Activated T-cell treated with anti-CD3 and anti-CD28 coated beads for 48 hours (primary cell): ENCODE measurements around the gene SHROOM4.

Source experiments
- DNase-seq: peaks from one replicate; pipeline ENCODE4 v3.0.0-alpha.2; 2020; ENCODE audit warnings: low read depth

SHROOM4 gene

DNA sequence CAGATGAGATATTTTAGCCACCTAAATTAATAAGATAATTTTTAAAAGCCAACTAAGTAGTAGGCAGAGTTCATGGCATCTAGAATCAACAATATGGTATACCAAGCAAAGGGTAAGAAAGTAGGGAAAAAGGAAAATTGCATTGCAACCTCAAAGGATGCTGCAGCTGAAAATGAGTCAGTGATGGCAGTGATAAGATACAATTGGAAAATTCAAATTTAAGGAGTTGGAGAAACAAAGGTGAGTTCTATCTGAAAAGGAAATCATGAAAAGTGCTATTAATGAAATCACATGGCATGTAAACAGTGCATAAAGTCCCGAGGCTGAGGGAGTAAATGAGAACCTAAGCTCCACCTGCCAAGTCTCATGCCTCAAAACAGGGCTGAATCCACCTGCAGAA, 33.9 kb downstream of the SHROOM4 start:
- DNase-seq, result no peak

DNA sequence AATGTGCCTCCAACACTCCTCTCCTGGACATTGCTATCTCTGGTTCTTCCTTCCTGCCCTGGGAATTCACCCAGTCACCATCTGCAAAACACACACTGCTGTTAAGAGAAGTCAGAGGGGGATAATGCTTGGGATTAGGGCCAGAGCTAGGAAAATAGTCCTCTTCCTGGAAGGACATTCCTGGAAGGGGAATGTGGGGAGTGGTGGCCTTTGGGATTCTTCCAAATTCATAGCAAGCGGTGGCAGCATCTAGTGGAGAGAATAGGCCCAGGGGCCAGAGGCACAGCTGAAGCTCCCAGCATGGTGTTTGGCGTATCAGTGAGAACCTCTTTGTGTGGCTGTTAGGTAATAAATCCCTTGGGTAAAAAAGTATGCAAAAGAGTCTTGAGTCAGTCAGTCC, 34.3 kb downstream of the SHROOM4 start:
- no peak for DNase-seq

DNA sequence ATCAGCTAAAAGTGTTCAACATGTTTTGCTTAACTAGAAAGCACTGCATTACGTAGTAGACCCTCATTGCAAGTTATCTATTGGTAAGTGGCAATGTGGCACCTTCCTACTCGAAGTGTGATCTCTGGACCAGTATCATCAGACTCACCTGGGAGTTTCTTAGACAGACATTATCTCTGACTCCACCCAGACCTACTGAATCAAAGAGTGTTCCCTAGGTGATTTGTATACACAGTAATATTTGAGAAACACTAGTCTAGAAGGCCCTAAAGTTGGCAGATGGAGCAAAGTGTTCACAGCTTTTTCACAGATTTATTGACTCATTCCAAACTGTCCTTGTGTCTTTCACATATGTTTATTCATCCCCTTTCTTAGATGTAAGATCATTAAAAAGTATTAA, 35.7 kb downstream of the SHROOM4 start:
- DNase-seq, result no peak

DNA sequence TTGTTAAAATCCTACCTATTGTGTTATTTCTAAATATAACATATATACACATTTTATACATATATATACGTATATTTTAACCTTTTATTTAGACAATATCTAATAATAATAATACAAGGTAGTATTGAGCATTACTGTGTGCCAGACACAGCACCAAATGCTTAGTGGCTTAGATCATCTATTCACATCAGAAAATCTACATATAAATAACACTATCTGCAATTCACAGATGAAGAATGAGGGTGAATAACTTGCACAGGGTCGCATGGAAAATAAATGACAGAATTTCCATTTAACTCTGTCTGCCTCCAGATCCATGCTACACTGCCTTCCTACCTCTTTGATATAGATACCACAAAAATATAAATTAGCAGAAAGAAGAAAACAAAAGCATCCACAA, 37.7 kb downstream of the SHROOM4 start:
- no peak for DNase-seq

DNA sequence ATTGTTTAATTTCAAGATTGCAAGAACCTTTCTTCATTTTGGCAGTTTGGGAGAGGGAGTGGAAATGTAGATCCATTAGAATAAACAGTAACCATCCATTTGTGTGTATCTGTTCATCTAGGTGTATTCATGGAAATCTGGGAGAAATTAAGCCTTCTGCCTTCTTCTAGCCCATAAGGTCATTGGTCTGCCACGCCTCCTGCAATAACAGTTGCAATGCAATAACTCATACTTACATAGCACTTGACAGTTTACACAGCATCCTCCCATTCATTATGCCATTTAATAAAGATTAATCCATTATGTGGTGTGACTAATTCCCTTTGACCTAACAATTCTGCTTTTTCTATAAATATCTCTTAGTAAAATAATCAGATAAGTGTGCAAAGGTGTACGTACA, 42.6 kb downstream of the SHROOM4 start:
- no peak for DNase-seq

DNA sequence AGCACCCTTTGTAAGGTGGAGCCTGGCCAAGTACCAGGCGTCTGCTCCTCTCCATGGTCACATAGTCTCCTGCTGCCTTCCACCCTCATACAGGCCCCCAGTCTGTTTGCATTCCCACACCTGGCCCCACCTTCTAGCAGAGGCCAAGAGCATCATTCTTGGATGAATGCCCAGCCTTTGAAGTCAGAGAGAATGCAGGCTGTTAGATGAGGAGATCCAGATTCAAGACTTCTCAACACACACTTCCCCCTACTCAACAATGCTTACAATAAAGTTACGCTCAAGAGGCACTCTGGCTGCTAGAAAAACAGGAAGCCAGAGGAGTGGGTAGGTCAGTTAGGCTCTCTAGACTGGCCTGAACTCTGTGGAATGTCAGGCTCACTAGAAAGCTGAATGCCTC, 43.3 kb downstream of the SHROOM4 start:
- no peak for DNase-seq

DNA sequence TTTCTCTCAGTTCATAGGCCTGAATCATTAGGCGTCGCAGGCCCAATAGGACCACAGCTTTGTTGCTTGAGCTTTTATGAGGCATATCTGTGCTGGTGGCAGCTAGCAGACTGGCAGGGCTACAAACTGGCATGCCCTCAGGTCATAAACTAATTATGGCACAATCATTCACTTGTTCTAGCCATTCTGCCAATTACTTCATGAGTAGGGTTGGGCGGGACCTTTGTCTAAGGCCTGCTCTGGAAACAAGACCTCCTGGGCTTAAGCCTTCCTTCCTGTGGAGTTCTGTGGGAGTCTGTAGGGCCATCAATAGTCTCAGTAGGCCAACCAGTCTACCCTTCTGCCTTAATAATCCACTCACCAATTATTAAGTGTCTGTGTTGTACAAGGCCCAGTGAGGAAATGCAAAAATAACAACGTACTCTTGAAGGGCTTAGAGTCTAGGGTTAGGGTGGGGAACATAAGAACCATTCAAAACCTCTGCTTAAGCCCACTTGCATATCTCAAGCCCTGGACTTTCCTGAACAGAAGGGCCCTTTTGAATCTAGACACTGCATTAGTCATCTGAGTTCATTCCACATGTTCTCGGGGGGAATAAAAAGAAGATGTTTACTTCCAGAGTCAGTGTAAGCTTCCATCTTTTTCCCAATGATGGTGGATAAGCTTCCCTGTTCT, 44.5 kb downstream of the SHROOM4 start:
- no peak for DNase-seq

DNA sequence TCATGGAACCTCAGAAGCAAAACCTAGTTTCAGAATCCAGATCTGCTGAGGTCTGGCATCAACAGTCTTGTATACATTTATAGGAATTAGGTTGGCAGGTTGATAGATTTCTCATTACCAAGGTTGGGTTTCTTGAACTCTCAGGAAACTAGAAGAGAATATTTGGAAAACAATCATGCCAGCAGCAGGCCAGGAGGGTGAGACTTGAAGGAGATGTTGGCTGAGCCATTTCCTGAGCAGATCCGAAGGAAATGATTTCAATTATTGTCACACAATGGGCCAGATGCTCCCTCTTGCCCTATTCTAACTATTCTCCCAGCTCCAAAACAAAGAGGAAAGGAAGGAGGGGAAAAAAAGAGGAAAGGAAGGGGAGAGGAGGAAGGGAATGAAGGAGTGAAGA, 45.2 kb downstream of the SHROOM4 start:
- DNase-seq, result no peak

DNA sequence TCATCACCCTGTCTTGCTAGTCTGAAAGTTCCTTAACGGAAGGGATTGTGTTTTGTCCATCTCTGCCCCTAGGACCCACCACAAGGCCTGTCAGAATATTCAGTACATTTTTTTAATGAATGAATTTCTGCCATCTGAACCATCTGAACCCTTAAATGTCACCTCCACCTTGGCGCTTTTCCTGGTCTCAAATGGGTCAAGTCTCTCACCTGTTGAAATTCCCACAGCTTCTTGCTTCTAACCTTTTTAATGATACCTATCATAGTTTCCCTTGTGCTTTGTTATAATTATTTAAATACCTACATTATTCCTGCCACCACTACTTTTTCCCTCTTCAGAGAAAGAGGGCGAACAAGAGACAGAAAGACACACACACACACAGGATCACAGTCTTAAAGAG, 48.0 kb downstream of the SHROOM4 start:
- no peak for DNase-seq

DNA sequence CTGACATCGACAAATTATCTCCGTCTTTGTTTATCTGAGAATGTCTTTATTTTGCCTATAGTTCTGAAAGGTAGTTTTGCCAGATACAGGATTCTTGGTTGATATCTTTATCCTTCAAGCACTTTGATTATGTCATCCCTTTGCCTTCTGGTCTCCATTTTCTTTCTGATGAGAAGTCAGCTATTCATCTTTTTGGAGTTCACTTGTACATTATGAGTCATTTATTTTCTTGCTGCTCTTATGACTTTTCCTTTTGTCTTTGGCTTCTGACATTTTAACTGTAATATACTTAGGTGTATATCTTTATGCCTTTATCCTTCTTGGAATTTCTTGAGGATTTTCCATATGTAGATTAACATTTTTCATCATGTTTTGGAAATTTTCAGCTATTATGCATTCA, 51.4 kb downstream of the SHROOM4 start:
- DNase-seq, result no peak

DNA sequence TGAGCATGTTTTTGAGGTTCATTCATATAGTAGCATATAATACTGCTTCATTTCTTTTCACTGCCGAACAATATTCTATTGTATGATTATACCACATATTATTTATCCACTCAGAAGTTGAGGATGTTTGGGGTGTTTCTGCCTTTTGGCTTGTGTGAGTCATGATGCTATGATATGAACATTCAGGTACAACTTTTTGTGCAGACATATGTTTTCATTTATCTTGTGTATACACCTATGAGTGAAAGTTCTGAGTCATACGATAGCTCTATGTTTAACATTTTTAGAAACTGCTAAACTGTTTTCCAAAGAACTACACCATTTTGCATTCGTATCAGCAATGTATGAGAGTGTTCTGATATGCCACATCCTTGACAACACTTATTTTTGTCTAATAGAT, 57.7 kb downstream of the SHROOM4 start:
- DNase-seq, result no peak

DNA sequence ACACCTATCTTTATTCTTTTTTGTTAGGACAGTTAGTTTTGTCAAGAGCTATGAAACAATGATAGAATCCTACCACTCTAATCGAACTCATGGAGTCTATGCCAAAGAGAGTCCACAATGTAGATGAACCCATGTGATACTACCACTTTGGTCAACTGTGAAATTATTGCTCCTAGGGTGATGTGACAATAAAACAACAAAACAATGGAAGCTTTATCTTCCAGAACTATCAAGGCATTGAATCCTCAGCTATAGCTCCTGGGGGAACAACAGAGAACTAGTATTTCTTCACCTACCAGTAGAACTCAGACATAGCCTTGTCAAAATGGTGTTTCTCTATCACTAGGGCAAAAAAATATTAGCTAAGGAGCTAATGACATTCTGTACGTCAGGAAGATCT, 62.9 kb downstream of the SHROOM4 start:
- DNase-seq, result no peak

DNA sequence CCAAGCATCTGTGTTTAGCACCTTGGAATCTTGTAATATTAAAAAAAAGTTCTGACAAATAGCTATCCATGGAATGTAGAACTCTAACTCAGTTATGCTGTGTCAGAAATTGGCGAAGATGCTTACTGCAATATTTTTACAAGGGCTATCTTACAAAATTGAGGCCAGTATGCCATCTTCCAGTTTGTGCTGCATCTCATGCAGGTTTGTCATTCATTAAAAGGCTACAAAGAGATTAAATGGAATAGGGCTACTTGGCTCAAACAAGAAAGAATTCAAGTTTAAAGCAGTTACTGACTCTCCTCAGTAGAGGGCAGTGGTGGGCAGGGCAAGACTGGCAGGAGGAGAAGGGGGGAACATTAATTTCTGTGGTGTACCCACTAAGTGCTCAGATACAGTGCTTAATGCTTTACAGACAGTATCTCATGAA, 66.5 kb downstream of the SHROOM4 start:
- no peak for DNase-seq

DNA sequence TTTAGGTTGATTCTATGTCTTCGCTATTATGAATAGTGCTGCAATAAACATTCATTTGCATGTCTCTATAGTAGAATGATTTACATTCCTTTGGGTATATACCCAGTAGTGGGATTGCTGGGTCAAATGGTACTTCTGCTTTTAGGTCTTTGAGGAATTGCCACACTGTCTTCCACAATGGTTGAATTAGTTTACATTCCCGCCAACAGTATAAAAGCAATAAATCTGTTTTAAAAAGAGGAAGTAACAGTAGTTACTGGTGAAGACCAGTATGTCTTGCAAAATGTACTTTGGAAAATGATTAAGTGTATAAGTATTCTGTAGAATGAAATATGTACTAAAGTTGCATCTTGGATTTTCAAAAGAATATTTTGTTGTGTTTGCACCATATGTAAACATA, 77.3 kb downstream of the SHROOM4 start:
- no peak for DNase-seq

DNA sequence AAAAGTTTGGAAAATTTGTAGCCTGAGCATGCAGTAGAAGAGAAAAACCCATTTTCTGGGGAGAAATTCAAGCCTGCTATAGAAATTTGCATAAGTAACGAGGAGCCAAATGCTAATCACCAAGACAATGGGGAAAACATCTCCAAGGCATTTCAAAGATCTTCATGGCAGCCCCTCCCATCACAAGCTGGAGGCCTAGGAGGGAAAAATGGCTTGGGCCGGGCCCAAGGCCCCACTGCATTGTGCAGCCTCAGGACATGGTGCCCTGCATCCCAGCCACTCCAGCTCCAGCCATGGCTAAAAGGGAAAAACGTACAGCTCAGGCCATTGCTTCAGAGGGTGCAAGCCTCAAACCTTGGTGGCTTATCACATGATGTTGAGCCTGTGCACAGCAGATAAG, 87.7 kb downstream of the SHROOM4 start:
- no peak for DNase-seq

DNA sequence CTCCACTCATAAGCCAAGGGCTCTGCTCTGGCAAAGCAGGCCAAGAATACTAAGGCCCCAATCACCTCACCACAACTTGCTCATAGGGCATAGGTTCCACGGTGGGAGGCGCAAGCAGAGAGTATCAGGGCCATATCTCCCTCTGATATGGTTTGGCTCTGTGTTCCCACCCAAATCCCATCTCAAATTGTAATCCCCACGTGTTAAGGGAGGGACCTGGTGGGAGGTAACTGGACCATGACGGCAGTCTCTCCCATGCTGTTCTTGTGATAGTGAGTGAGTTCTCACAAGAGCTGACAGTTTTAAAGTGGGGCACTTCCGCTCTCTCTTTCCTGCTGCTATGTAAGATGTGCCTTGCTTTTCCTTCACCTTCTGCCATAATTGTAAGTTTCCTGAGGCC, 88.7 kb downstream of the SHROOM4 start:
- DNase-seq, result no peak

DNA sequence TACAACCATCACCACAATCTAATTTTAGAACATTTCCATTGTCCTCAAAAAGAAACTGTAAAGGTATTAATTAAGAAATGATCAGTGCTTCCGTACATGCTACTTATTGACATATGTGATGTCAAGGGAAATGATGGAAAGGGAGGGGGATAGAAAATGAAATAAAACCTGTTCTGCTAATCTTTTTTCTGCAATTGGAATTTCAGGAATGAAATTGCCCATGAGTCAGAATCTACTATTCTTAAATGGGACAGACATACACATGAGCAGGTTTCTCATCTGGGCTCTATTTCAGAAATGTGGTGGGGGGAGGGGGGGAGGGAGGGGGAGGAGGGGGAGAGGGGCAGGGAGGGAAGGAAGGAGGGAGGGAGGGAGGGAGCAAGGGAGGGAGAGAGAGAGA, 91.0 kb downstream of the SHROOM4 start:
- DNase-seq, result no peak

DNA sequence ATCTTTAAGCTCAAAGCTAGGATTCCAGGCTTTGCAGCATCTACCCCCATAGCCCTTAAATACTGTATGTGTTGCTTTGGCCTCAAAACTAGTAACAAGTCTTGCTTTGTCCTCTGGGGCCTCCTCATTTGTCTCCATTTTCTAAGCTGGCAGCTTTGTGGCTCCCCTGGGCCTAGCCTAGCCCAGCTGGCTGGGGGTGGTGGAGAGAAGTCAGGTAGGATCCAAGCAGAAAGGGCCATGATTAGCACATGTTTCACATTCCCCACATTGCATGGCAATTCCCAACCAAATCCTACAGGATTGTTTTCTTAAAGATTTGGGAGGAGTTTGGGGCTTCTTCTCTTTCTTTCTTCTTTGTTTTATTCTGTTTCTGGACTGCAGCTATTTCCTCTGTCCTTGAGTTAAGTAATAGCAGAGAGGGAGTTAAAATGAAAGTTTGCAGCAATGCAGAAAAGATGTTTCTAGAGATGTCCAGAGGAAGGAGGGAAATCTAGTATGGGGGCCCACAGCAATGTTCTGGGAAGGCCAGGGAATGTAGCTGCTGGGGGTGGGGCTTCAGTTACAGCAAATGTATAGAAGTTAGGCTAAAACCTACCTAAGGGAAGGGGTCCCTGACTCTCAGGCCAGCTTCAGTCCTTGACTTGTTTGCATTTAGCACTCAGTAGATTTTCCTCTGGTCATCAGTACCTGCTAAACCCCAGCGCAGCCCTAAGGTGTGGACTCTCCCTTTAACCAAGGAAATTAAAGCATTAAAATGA, 92.1 kb downstream of the SHROOM4 start:
- DNase-seq, result no peak

DNA sequence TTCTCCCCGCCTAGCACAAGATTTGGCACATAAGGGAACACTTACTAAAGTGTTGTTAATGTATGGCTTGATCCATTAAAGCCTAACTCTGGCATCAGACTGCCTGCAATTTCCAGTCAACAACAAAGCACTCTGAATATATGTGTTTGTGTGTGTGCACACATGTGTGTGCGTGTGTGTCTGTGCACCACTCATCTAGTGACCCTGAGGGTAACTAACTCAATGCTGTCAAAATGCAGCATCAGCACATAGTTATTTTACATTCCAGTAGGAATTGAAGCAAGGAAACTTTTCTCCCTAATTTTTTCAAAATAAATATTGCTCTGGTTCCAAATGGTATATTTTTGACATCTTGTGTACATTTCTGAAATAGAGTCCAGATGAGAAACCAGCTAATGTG, 94.4 kb downstream of the SHROOM4 start:
- DNase-seq, result no peak

DNA sequence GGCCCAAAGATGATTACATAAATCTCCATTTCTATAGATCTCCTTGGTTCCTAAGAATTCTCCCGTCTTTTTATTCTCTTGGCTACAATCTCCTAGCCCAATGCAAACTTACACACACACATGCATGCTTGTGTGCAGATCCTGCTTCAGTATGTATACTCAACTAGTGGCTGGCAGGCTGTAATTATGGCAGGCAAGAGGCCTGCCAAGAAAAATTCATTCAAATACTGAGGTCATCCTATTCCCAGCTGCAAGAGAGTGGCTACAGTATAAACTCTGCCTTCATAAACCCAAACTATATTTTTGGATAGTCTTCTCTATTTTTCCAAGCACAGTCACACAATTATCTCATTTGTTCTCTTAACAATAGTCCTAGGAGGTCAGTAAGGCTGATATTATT, 95.2 kb downstream of the SHROOM4 start:
- no peak for DNase-seq

DNA sequence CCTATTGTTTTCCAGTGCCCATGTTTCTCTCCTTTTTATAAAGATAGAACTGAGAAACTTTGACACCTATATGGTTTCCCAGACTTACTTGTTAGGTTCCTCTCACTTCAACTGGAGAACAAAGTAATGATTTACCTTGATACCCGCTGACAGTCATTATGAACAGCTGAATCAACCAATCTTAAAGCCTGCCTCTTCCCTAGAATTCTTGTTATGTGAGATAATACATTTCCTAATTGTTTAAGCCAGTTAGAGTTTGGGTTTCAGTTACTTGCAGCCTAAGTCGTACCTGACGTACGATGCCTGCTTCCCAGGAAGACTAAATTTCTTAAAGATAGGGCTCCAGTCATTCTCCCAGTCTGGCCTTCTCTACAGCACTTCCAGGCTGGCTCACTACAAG, 97.3 kb downstream of the SHROOM4 start:
- DNase-seq, result no peak

DNA sequence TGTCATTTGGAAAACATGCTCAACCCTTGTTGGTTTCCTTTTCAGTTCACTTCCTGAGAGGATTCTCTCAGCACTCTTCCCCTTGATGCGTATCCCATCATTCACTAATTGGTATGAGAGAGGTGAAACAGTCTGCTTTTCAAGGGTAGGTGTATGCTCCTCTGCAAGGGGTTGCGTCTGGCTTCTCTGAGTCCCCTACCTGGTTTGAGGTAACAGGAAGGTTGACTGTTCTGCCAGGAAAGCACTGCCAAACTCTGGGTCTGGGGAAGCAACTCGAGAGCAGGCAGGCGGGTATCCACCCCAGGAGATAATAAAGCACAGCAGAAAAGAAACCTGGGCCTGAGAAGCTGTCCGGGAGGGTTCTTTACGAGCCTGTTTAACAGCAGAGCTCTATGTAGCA, 101.2 kb downstream of the SHROOM4 start:
- DNase-seq, result no peak

DNA sequence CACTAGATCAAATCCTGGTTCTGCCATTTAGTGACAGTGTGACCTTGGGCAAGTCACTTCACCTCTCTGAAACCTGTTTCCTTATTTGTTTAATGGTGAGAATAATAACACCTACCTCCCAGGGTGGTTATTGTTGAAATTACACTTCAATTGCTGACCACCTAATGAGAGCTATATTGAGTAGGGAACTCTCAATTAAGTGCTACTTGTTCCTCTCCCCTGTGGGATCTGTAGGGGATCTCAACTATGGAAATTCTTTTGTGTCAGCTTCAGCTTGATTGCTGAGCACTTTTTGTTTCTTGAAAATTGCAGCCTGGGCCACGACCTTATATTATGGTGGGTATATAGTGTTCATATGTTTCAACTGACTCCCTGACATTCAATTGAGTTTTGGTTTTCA, 102.1 kb downstream of the SHROOM4 start:
- DNase-seq, result no peak
